Panc1 (cell line): ENCODE measurements around the gene SMCR8.

Source experiments
- CTCF ChIP-seq: fragments of 450-650 bp; IDR thresholded peaks from 2 replicates; pipeline ENCODE4 v1.5.1; 2017; ENCODE audit warnings: mild to moderate bottlenecking
- POLR2AphosphoS5 ChIP-seq: IDR thresholded peaks from 2 replicates; pipeline ENCODE4 v1.6.1; 2012; ENCODE audit warnings: mild to moderate bottlenecking, low read depth, low read length, moderate library complexity
- REST ChIP-seq, 2 experiments: IDR thresholded peaks; 2 replicates each; pipeline ENCODE4 v1.6.1; 2011 to 2012; ENCODE audit warnings: low read depth in 2 of 2, control low read depth in 1 of 2, low read length in 1 of 2, mild to moderate bottlenecking in 1 of 2, moderate library complexity in 1 of 2; ENCODE audit not compliant: insufficient read depth in 1 of 2

- TF ChIP-seq REST (IDR thresholded peaks at IDR 0.05; ENCODE audit: insufficient read depth in 1 of 2, low read depth in 2 of 2, low read length in 1 of 2) (no peak), CTCF (no peak), POLR2AphosphoS5 (no peak)
Observed at GRCh38 chr17:18318117-18318516, 3.0 kb downstream of the SMCR8 start.
